Coronary artery (tissue), 2 donors: ENCODE measurements around the gene PRICKLE4.
"Not testable (repeated sequence)": the region's sequence is repeated elsewhere in the genome, so short reads cannot be mapped to it uniquely, and the experiment has no call there.

Source experiments
- DNase-seq: peaks from one replicate; pipeline ENCODE4 v3.0.0-alpha.2; 2017; ENCODE audit warnings: low spot score
- H3K27ac ChIP-seq, 2 donors: fragments of 200-600 bp; sonication (generic); one replicate each; pipeline ENCODE4 v1.5.1; 2016 to 2019
- H3K4me3 ChIP-seq: fragments of 200-600 bp; sonication (generic); 2 replicates; pipeline ENCODE4 v1.5.1; 2016; ENCODE audit warnings: mild to moderate bottlenecking, moderate library complexity
- TF ChIP-seq, protein P1 (sequence below): fragments of 200-600 bp; sonication (generic); IDR thresholded peaks from one replicate; pipeline ENCODE4 v1.5.1; 2019; ENCODE audit warnings: antibody characterized with exemption

The PRICKLE4 gene

DNA sequence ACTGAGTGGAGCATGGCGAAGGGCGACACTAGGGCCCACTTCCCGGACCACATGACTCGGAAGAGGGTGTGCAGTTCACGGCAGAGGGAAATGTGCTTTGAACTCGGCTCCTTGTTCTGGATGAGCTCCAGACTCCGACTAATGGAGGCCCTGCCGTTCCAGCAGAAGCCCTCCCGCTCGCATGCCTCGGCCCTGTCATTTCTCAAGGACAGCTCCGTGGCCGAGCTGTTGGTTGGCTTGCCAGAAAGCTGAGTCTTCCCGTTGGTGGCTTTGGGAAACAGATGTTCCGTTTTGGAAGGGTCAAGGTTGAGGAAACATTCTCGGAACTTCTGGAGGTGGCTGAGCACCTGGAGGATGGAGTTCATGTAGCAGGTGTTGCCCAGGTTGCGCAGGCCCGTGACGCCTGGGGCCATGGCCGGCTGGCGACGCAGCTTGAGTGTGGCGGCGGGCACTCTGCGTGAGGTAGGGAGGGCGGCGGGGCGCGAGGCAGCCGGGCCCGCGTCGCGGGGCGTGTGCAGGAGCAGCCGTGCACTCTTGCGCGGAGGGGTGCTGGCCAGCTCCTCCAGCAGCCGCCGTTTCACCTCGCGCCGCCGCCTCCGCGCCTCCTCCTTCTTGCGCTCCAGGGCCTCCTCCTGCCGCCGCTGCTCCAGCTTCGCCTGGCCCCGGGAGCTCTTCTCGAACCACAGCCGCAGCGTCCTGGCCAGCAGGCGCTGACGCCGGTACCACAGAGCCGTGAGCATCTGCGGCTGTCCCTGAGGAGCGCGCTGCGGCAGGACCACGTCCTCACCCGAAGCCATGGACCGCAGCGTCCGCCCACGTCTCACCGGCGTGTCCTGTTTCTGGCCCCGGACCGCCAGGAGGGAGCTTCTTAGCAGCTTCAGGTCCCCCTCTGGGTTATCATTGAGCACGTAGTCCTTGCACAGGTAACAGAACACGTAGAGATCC, 25.5 kb downstream of the PRICKLE4 start:
- TF ChIP-seq, protein P1, sequence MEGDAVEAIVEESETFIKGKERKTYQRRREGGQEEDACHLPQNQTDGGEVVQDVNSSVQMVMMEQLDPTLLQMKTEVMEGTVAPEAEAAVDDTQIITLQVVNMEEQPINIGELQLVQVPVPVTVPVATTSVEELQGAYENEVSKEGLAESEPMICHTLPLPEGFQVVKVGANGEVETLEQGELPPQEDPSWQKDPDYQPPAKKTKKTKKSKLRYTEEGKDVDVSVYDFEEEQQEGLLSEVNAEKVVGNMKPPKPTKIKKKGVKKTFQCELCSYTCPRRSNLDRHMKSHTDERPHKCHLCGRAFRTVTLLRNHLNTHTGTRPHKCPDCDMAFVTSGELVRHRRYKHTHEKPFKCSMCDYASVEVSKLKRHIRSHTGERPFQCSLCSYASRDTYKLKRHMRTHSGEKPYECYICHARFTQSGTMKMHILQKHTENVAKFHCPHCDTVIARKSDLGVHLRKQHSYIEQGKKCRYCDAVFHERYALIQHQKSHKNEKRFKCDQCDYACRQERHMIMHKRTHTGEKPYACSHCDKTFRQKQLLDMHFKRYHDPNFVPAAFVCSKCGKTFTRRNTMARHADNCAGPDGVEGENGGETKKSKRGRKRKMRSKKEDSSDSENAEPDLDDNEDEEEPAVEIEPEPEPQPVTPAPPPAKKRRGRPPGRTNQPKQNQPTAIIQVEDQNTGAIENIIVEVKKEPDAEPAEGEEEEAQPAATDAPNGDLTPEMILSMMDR = no peak
- H3K27ac ChIP-seq = no peak overlapping the region
- no peak for DNase-seq
- H3K4me3 ChIP-seq = no peak overlapping the region

DNA sequence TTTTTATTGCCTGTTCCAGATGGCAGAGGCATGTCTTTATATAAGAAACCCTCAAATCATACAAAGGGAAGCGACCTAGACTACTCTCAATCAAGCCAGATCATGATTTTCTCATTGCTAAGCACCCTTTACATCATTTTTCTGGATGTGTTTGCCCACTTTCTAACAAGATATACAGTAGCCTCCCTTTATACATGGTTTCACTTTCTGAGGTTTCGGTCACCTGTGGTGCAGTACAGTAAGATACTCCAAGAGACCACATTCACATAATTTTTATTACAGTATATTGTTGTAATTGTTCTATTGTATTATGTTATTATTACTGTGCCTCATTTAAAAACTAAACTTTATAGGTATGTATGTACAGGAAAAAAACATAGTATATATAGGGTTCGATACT, 30.5 kb downstream of the PRICKLE4 start:
- Histone ChIP-seq H3K27ac (no peak overlapping the region), H3K4me3 (no peak overlapping the region)
- DNase-seq = no peak
- TF ChIP-seq, protein P1 = no peak

DNA sequence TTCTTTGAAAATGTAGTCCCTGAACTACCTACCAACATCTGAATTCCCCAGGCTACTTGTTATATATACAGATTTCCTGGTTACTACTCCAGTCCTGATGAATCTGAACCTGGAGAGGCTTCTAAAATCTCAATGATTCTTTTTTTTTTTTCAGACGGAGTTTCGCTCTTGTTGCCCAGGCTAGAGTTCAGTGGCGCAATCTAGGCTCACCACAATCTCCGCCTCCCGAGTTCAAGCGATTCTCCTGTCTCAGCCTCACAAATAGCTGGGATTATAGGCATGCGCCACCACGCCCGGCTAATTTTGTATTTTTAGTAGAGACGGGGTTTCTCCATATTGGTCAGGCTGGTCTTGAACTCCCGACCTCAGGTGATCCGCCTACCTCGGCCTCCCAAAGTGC, 31.4 kb downstream of the PRICKLE4 start:
- not testable (repeated sequence) for DNase-seq, H3K4me3 ChIP-seq, H3K27ac ChIP-seq

DNA sequence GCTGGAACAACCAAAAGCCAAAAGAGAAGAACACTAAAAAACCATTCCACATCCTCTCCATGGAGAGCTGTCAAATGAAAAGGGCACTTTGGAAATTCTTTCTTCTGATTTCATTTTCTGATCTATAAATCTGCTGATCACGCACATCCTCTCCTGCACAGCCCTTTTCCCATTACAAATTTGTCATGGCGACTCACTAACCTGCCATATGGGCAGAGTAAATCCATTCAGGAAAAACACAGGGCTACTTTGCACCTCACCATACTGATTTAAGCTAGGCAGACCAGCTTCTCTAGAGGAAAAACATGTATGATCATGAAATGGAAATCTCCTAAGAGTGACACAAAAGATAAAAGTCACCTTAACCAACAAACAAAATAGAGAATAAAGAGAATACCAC, 32.9 kb downstream of the PRICKLE4 start:
- no peak for DNase-seq
- no peak overlapping the region for H3K27ac ChIP-seq
- TF ChIP-seq, protein P1 = no peak
- H3K4me3 ChIP-seq = no peak overlapping the region

DNA sequence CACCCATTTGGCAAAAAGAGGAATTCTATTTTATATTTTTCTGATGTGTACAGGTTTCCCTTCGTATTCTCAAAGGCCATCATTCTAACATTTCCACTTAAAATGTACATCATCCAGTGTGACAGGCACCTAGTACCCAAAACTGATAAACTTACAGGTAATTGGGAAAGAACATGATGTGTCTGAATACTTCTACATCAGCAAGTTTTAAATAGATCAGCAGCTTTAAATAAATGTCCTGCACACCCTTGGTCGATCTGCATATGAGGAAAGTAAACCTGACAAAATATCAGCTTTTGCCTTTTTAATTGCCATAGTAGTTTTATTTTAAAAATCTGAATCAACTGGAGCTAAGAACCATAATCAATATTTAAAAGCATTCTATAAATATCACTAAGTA, 33.4 kb downstream of the PRICKLE4 start:
- H3K4me3 ChIP-seq = no peak overlapping the region
- TF ChIP-seq, protein P1 = no peak
- H3K27ac ChIP-seq = no peak overlapping the region
- DNase-seq = no peak

DNA sequence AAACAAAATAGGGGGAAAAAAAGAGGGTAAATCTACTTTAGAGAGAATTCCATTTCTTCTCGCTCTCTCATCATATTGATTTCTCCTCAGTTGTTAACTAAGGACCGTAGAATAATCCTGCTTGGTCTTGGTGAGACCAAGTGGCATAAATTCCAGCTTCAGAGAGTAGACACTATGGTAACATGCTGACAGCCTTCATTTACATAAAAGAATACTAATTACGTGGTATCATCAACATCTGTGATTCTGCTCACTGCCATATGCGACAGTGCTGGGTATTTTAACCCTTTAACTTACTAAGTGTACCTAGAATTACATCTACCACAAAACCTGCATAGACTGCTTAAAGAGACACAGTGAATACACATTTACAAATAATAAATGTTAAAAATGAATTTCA, 34.0 kb downstream of the PRICKLE4 start:
- TF ChIP-seq, protein P1 = no peak
- Histone ChIP-seq H3K27ac (no peak overlapping the region), H3K4me3 (no peak overlapping the region)
- no peak for DNase-seq

DNA sequence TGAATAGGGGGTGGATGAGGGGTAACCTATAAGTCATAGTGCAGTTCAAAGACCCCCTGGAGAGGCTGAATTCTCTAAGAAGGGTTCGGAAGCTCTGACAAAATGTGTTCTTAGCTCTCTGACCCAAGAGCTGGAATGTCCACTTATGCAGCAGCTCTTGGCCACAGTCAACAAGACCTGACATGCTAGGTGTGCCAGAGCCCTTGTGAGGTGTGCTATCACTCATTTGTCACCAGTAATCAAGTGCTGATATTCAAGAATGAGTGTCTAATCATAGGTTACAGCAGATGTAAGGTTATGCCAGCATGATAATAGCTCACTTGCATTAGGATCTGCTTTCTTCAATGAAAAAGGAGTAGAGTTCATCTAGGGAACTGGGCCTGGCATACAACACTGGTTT, 35.0 kb downstream of the PRICKLE4 start:
- TF ChIP-seq, protein P1 = no peak
- no peak for DNase-seq
- no peak overlapping the region for H3K27ac ChIP-seq
- no peak overlapping the region for H3K4me3 ChIP-seq
